B cell (primary cell): ENCODE data around the gene MYPOP. TPM values are rescaled to one million over a fixed set of nuclear protein-coding genes. Genes with fewer than 3 reads are reported as not detected.

Experiments used
- ATAC-seq: fragments of 200-7000 bp; cut with Tn5 transposase; one replicate; pipeline ENCODE4 v1.10.0; 2021; ENCODE audit warnings: low read depth, mild to moderate bottlenecking, moderate number of reproducible peaks, moderate library complexity
- CTCF ChIA-PET: fragments of 350-600 bp; sonication (Branson Sonifier 250); formaldehyde crosslinking; loops from one replicate; lab custom pipeline; 2021; ENCODE audit warnings: antibody characterized with exemption, inconsistent platforms; lab: Charles Lee
- POLR2A ChIA-PET: fragments of 350-600 bp; sonication (Branson Sonifier 250); formaldehyde crosslinking; loops from one replicate; lab custom pipeline; 2021; ENCODE audit warnings: antibody characterized with exemption; lab: Charles Lee
- DNase-seq: peaks from one replicate; pipeline ENCODE4 v3.0.0; 2013
- H2AFZ ChIP-seq: 2 replicates; pipeline ENCODE4 v1.6.1; 2012; ENCODE audit warnings: mild to moderate bottlenecking, low read depth, low read length; ENCODE audit not compliant: insufficient read depth, poor library complexity, severe bottlenecking
- H3K27ac ChIP-seq, 2 donors: 1 replicate in 1 of 2; 2 replicates in 1 of 2; pipeline ENCODE4 v1.5.1; 2012 to 2013; ENCODE audit warnings: low read length in 2 of 2, mild to moderate bottlenecking in 2 of 2, moderate library complexity in 1 of 2
- H3K27me3 ChIP-seq, 4 experiments: fragments of 200-600 bp in 1 of 4; sonication (generic) in 1 of 4; replicated peaks in 1 of 4; 1 replicate in 2 of 4; 2 replicates in 2 of 4; pipeline versions ENCODE4 v1.6.1 to v1.7.0; 2013 to 2016; ENCODE audit warnings: low read length in 3 of 4, mild to moderate bottlenecking in 2 of 4, mixed read lengths in 1 of 4, moderate library complexity in 1 of 4; ENCODE audit not compliant: insufficient read depth in 4 of 4, control insufficient read depth in 3 of 4; ENCODE audit errors: control extremely low read depth in 1 of 4
- H3K36me3 ChIP-seq, 2 experiments: replicated peaks in 1 of 2; 1 replicate in 1 of 2; 2 replicates in 1 of 2; pipeline versions ENCODE4 v1.6.1 to v1.7.1; 2013; ENCODE audit warnings: low read length in 1 of 2; ENCODE audit not compliant: insufficient read depth in 2 of 2, control insufficient read depth in 1 of 2; ENCODE audit errors: control extremely low read depth in 1 of 2, extremely low read depth in 1 of 2
- H3K4me1 ChIP-seq, 2 donors: fragments of 200-600 bp in 1 of 2; sonication (generic) in 1 of 2; 1 replicate in 1 of 2; 2 replicates in 1 of 2; pipeline versions ENCODE4 v1.5.1 to v1.6.1; 2013 to 2017; ENCODE audit warnings: low read length in 2 of 2; ENCODE audit not compliant: control insufficient read depth in 2 of 2, insufficient read depth in 2 of 2
- H3K4me2 ChIP-seq: replicated peaks from 2 replicates; pipeline ENCODE3; 2012; ENCODE audit warnings: mild to moderate bottlenecking, low read depth, low read length; ENCODE audit not compliant: poor library complexity, severe bottlenecking
- H3K4me3 ChIP-seq, 5 experiments: fragments of 200-600 bp in 1 of 5; sonication (generic) in 1 of 5; 1 replicate in 3 of 5; 2 replicates in 2 of 5; pipeline versions ENCODE4 v1.5.1 to v1.7.0; 2011 to 2016; ENCODE audit warnings: low read length in 4 of 5, mild to moderate bottlenecking in 4 of 5, low read depth in 2 of 5, control low read depth in 1 of 5, moderate library complexity in 1 of 5; ENCODE audit not compliant: insufficient read depth in 1 of 5; ENCODE audit errors: control extremely low read depth in 1 of 5, extremely low read depth in 1 of 5
- H3K79me2 ChIP-seq: fragments of 200-600 bp; sonication (generic); one replicate; pipeline ENCODE4 v1.6.0; 2016; ENCODE audit warnings: low read length; ENCODE audit not compliant: control insufficient read depth, insufficient read depth
- H3K9ac ChIP-seq: fragments of 200-600 bp; sonication (generic); 2 replicates; pipeline ENCODE4 v1.6.1; 2017; ENCODE audit warnings: mild to moderate bottlenecking, low read length, moderate library complexity
- H3K9me3 ChIP-seq, 3 donors: one replicate each; pipeline versions ENCODE4 v1.6.1 to v1.7.1; 2013; ENCODE audit warnings: low read length in 2 of 3; ENCODE audit not compliant: control insufficient read depth in 2 of 3, insufficient read depth in 1 of 3; ENCODE audit errors: control extremely low read depth in 1 of 3
- H4K20me1 ChIP-seq: 2 replicates; pipeline ENCODE4 v1.6.0; 2012; ENCODE audit warnings: mild to moderate bottlenecking, low read length; ENCODE audit not compliant: insufficient read depth, control insufficient read depth, poor library complexity, severe bottlenecking
- H3K27ac Mint-ChIP-seq: one replicate; pipeline ENCODE4 v1.8.0; 2021; ENCODE audit warnings: mixed read lengths
- H3K27me3 Mint-ChIP-seq: one replicate; pipeline ENCODE4 v1.8.0; 2021; ENCODE audit warnings: mixed read lengths
- H3K4me1 Mint-ChIP-seq: one replicate; pipeline ENCODE4 v1.8.0; 2021; ENCODE audit warnings: mixed read lengths
- H3K4me3 Mint-ChIP-seq: one replicate; pipeline ENCODE4 v1.8.0; 2021; ENCODE audit warnings: mixed read lengths
- H3K9me3 Mint-ChIP-seq: one replicate; pipeline ENCODE4 v1.8.0; 2022; ENCODE audit warnings: mixed read lengths; ENCODE audit not compliant: insufficient read depth
- CTCF ChIP-seq: fragments of 200-600 bp; IDR thresholded peaks from one replicate; pipeline ENCODE4 v1.8.0; 2022; ENCODE audit warnings: antibody characterized with exemption, mild to moderate bottlenecking
- EZH2 ChIP-seq: IDR thresholded peaks from 2 replicates; pipeline ENCODE4 v1.6.1; 2012; ENCODE audit warnings: borderline replicate concordance, low read depth, mild to moderate bottlenecking, moderate library complexity, low read length; ENCODE audit not compliant: insufficient read depth, poor library complexity, severe bottlenecking
- WGBS: methylation state at CpG from one replicate; pipeline ENCODE4 v1.1.5; 2013; ENCODE audit warnings: missing lambda C conversion rate; ENCODE audit not compliant: insufficient coverage; 5-methylcytosine and 5-hydroxymethylcytosine counted together
- intact Hi-C: fragments of 100-400 bp; cut with micrococcal nuclease; formaldehyde crosslinking; loops from one replicate; pipeline ENCODE4 v1.10.0; 2022
- polyA plus RNA-seq: library from polyadenylated mRNA; depleted of rRNA; stranded (reverse); fragments of >200 nt; gene quantifications from 2 replicates; pipeline ENCODE4 v1.2.3, GENCODE V29; 2012
- total RNA-seq, 2 donors: library from RNA; stranded (reverse); fragments of 120-200 nt in 1 of 2; gene quantifications; 1 replicate in 1 of 2; 2 replicates in 1 of 2; pipeline versions ENCODE4 v1.2.3 to v1.2.4, GENCODE V29; 2013 to 2022

The MYPOP gene
- total and polyA plus RNA-seq, 2 donors (not counting 1 experiment from before 2014, with no cell fraction given), result 5.7 to 12.1 TPM

- no peaks in the 10 kb centered on the region for H3K27me3 ChIP-seq
- H3K4me2 ChIP-seq, result peak within 1 kb of the TSS; percentile 97
- Mint-ChIP-seq H3K27me3 (no peaks in the 10 kb centered on the region), H3K9me3 (no peaks in the 10 kb centered on the region), H3K27ac (peak within 1 kb of the TSS; percentile 94), H3K4me1 (peaks cover 28% of the 10 kb centered on the region), H3K4me3 (peak within 1 kb of the TSS; percentile 95)
- ATAC-seq (peak; percentile 74), DNase-seq (peak; percentile 95)
- ChIA-PET CTCF (interaction anchor here (0.6 to 3.4 kb wide), 9 partner anchors 16 to 836 kb away, joined by 3 to 24 read pairs (median 3); partner anchors contain the start of genes FOXA3, QPCTL and SYMPK), POLR2A (interaction anchor here (1.0 to 2.9 kb wide), 5 partner anchors 17 to 1385 kb away, joined by 4 to 33 read pairs (median 5); partner anchors contain the start of genes MYPOP, SIX5, SYMPK and ZNF180)
- peaks cover 39% of the 10 kb centered on the region for H4K20me1 ChIP-seq
- TF ChIP-seq CTCF (no peak), EZH2 (no peak)
- intact Hi-C loops, result loop anchor here (1.0 to 5.0 kb wide), 7 partner anchors 17 to 378 kb away; partner anchors contain the start of genes CCDC61, MYPOP, OPA3 and SIX5
- H3K9me3 ChIP-seq, result peaks cover 0 to 2% (median 0%) of the 10 kb centered on the region in 3 donors
- H3K4me1 ChIP-seq, result peaks cover 24 to 39% of the 10 kb centered on the region in 2 donors
- peak within 1 kb of the TSS; percentile 90 for H2AFZ ChIP-seq
- peak within 1 kb of the TSS; percentile 74 for H3K9ac ChIP-seq
- H3K27ac ChIP-seq, result peak within 1 kb of the TSS; percentile 83 to 90
- H3K4me3 ChIP-seq, result peak within 1 kb of the TSS; percentile 68 to 86 (median 78)
- under 1% methylated on average over 106 of the region's 107 CpGs for WGBS
- H3K36me3 ChIP-seq, result peaks cover 0 to 5% of the 10 kb centered on the region in 2 experiments
- H3K79me2 ChIP-seq, result peaks cover 29% of the 10 kb centered on the region
These were observed 16.6 kb downstream of the MYPOP start, which contains the start of gene IRF2BP1 for GRCh38 chr19:45885556-45886426. Gene IRF2BP1, minus strand, starts transcription at chr19:45886141. Its CDS starts 367 bp downstream, at chr19:45885774.
